ENCODE results near the gene GRPEL1. TPM values are rescaled to one million over a fixed set of nuclear protein-coding genes. Genes with fewer than 3 reads are reported as not detected.

The GRPEL1 gene
- polyA plus RNA-seq, 1 experiment = 21.1 TPM

- no peaks in the 10 kb centered on the region for H3K27me3 ChIP-seq (ENCODE audit: control insufficient read depth, insufficient read depth, low read length)
- no peak overlapping the region for H3K4me3 ChIP-seq (ENCODE audit: low read depth, low read length)
- DNase-seq (ENCODE audit: low read depth) = no peak
- POLR2A ChIA-PET = no interaction called here
- no peaks in the 10 kb centered on the region for H3K36me3 ChIP-seq (ENCODE audit: control insufficient read depth, insufficient read depth, low read length)
- CTCF ChIA-PET = no interaction called here
- TF ChIP-seq, protein P1, sequence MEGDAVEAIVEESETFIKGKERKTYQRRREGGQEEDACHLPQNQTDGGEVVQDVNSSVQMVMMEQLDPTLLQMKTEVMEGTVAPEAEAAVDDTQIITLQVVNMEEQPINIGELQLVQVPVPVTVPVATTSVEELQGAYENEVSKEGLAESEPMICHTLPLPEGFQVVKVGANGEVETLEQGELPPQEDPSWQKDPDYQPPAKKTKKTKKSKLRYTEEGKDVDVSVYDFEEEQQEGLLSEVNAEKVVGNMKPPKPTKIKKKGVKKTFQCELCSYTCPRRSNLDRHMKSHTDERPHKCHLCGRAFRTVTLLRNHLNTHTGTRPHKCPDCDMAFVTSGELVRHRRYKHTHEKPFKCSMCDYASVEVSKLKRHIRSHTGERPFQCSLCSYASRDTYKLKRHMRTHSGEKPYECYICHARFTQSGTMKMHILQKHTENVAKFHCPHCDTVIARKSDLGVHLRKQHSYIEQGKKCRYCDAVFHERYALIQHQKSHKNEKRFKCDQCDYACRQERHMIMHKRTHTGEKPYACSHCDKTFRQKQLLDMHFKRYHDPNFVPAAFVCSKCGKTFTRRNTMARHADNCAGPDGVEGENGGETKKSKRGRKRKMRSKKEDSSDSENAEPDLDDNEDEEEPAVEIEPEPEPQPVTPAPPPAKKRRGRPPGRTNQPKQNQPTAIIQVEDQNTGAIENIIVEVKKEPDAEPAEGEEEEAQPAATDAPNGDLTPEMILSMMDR (IDR thresholded peaks at IDR 0.05; ENCODE audit: insufficient read depth, low read depth, low read length) = no peak
Measured at GRCh38 chr4:7110546-7110945, 42.7 kb upstream of the GRPEL1 start.

- ChIA-PET CTCF (no interaction called here), POLR2A (no interaction called here)
- TF ChIP-seq, protein P1 (IDR thresholded peaks at IDR 0.05; ENCODE audit: insufficient read depth, low read depth, low read length) = no peak
- no peak for DNase-seq (ENCODE audit: low read depth)
- H3K27me3 ChIP-seq (ENCODE audit: control insufficient read depth, insufficient read depth, low read length) = no peaks in the 10 kb centered on the region; the same call in 1 of the 2 replicates
- no peaks in the 10 kb centered on the region for H3K36me3 ChIP-seq (ENCODE audit: control insufficient read depth, insufficient read depth, low read length)
- no peak overlapping the region for H3K4me3 ChIP-seq (ENCODE audit: low read depth, low read length)
Measured at GRCh38 chr4:7109169-7109568, 41.3 kb upstream of the GRPEL1 start.

DNA sequence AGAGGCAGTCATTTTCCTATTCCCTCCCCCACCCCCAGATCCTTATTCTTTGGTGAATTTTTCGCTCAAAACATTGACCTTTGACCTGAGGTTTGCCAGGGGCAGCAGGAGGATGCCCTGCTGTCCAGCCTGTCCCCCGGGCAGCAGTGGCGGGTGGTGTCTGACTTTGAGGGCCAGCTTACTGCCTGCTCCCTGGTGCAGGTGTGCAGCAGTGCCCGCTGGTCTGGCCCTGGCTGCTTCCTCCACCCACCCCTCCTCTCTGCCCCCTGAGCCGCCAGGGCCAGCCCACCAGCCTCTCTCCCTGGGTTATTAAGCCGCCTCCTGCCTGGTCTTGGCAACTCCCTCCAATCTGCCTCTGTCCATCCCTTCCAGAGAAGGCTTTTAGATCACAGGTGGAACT, 40.8 kb upstream of the GRPEL1 start:
- no peaks in the 10 kb centered on the region; the same call in 1 of the 2 replicates for H3K27me3 ChIP-seq (ENCODE audit: control insufficient read depth, insufficient read depth, low read length)
- no peaks in the 10 kb centered on the region for H3K36me3 ChIP-seq (ENCODE audit: control insufficient read depth, insufficient read depth, low read length)
- TF ChIP-seq, protein P1 (IDR thresholded peaks at IDR 0.05; ENCODE audit: insufficient read depth, low read depth, low read length) = no peak
- ChIA-PET POLR2A (no interaction called here), CTCF (no interaction called here)
- no peak for DNase-seq (ENCODE audit: low read depth)
- no peak overlapping the region for H3K4me3 ChIP-seq (ENCODE audit: low read depth, low read length)

GRCh38 chr4:7108046-7108625, 40.3 kb upstream of the GRPEL1 start:
- ChIA-PET POLR2A (no interaction called here), CTCF (no interaction called here)
- Histone ChIP-seq H3K27me3 (ENCODE audit: control insufficient read depth, insufficient read depth, low read length) (no peaks in the 10 kb centered on the region; the same call in 1 of the 2 replicates), H3K4me3 (ENCODE audit: low read depth, low read length) (no peak overlapping the region), H3K36me3 (ENCODE audit: control insufficient read depth, insufficient read depth, low read length) (no peaks in the 10 kb centered on the region)
- DNase-seq (ENCODE audit: low read depth) = no peak
- TF ChIP-seq, protein P1 (IDR thresholded peaks at IDR 0.05; ENCODE audit: insufficient read depth, low read depth, low read length) = no peak

GRCh38 chr4:7107166-7107905, 39.5 kb upstream of the GRPEL1 start:
- Histone ChIP-seq H3K4me3 (ENCODE audit: low read depth, low read length) (no peak overlapping the region), H3K36me3 (ENCODE audit: control insufficient read depth, insufficient read depth, low read length) (no peaks in the 10 kb centered on the region), H3K27me3 (ENCODE audit: control insufficient read depth, insufficient read depth, low read length) (no peaks in the 10 kb centered on the region; the same call in 1 of the 2 replicates)
- ChIA-PET POLR2A (no interaction called here), CTCF (no interaction called here)
- TF ChIP-seq, protein P1 (IDR thresholded peaks at IDR 0.05; ENCODE audit: insufficient read depth, low read depth, low read length) = no peak
- no peak for DNase-seq (ENCODE audit: low read depth)

Data from BJ (cell line).